ENCODE measurements around the gene METTL9.
"Not testable (repeated sequence)": the region's sequence is repeated elsewhere in the genome, so short reads cannot be mapped to it uniquely, and the experiment has no call there.

Gene METTL9

DNA sequence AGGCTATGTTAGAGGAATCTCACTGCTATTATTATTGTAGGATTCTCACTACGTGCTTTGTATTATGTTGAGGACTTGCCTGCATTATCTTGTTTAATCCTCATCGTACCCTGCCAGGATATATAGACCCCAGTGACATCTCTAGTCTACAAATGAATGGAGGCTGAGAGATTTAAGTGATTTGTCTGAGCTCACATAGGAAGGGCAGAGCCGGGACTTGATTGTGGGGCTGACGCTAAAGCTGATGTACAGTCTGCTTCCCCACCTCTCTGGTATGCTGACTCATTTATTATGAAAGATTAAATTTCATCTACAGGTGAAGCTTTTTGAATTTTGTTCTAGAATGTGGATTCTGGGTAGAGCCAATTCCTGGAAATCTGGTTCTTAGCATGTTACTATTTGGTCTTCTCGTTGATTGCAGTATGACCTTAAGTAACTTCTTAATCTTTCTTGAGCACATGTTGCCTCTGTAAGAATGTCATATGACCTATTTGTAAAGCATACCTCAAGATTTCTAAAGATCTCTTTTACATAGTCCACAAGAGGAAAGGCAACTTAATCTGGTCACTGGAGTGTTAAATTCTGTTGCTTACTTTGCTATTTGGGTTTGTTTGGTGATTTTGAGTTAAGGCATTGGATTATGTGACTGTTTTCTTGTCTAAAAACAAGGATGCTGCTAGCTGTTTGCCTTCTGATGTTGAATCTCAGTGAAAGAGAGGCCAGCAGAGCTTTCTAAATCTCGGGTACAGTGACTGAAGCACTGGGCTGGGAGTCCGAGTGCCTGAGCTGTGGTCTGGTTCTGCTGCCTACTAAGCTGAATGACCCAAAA is 12.4 kb downstream of the METTL9 start:
- DNase-seq: peak; percentile 27

- no peak for DNase-seq
Observed at GRCh38 chr16:21613361-21613760, 14.0 kb downstream of the METTL9 start.

DNA sequence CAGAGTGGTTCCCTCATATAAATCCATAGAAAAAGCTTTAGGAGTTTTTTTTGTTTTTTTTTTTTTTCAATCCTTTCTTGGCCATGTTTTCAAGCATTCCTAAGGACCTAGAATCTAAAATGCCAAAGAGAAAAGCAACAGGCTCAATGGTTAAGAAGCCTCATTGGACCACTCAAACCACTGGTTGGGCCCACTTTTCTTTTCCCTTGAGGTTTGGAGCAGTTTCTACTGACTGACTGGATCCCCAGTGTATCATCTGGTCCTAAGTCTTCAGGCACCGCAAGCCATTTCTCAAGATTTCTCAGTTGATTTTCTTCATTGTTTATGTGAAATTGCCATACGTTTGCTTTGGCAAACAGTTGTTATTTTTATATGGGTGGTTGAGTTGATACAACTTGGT is 14.4 kb downstream of the METTL9 start:
- no peak for DNase-seq

GRCh38 chr16:21614896-21615295 is 15.5 kb downstream of the METTL9 start:
- no peak for DNase-seq

- no peak for DNase-seq
Observed at GRCh38 chr16:21617607-21618006, 18.2 kb downstream of the METTL9 start.

DNA sequence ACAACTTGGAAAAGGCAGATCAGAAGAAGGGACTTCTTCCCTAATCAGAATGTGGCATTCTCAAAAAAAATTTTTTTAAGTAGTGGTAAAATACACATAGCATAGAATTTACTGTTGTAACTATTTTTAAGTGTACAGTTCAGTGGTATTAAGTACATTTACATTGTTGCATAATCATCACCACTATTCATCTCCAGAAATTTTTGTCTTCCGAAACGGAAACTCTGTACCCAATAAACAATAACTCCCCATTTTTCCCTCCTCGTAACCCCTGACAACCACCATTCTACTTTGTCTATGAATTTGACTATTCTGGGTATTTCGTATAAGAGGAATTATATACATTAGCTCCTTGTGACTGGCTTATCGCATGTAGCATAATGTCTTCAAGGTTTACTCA is 18.9 kb downstream of the METTL9 start:
- DNase-seq: no peak

DNA sequence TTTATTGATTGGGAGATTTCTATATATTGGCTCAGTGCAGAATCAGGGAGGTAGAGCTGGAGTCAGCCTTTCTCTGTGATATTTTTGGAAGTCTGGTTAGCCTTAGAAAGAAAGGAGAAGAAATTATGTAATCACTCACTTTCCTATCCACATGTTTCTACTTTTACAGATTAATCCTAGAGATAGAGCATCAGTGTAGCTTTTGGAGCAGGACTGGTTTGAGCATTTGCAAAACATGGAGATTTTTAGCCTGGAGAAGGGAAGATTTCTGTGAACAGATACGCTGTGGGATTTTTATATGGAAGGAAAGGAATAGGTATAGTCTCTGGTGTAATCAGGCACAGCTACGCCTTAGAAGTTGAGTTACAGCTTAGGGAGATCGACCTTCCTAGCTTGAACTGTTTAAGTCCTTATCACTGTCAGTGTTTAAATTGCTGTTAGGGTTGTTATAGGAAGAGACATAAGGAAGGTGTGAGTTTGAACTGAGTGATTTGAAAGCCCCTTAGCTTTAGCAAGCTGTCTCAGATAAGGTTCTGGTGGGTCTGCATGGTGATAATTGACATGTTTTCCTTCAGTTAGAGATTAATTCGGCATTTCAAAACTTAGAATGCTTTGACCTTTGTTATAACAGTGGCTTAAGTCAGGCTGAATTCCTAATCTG is 20.5 kb downstream of the METTL9 start:
- no peak for DNase-seq

DNA sequence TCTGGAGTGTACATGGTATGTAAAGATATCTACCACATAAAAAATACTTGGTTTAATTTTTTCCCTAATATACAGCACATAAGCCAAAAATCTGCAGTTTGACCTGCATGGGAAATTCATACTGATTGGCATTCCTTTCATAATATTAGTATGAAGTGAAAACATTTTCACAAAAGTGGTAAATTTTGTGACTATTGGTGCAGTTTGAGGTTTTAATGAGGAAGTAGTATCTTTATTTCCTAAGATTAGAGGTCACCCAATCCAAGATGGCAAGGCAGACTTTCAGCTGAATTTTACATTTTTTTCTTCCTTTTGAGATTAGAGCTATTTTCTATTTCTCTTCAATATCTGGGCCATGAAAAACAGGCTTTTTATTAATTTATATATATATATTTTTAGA is 21.2 kb downstream of the METTL9 start:
- DNase-seq: no peak

DNA sequence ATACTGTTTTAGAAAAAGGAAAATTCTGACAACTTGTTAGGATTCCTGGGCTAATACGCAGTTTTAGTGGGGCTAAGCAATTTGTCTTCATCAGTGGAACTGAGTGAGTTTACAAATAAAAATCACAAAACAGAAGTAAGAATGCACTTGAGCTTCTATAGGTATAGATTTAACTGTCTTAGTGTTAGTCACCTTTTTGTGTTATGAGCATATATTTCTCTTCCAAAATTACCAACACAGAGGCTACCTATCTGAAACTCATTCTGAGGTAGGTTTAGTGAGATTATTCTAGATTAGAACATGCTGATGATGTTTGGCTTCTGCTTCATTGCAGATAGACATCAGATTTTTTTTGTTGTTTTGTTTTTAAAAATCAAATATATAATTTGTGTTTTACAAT is 23.2 kb downstream of the METTL9 start:
- DNase-seq: no peak

DNA sequence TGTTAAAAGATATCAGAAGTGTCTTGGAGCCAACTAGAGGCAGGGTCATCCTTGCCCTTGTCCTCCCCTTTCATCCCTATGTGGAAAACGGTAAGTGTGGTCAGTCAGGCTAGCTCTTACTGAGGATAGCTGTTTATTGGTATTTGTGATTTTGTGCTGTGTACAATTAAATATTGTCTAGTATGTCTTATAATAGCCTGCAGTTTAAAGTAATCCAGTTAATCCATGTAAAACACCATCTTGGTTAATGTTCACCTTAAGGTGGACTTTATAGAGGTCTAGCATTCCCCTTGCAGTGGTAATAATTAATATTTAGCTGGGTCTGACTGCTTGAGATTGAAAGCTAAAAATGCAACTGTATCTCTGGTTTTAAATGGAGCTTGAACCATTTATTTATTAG is 25.6 kb downstream of the METTL9 start:
- DNase-seq: no peak

GRCh38 chr16:21626659-21627277 is 27.4 kb downstream of the METTL9 start:
- peak; percentile 97 for DNase-seq

GRCh38 chr16:21628121-21628726 is 28.8 kb downstream of the METTL9 start:
- no peak for DNase-seq

GRCh38 chr16:21628772-21629171 is 29.4 kb downstream of the METTL9 start:
- peak; percentile 84 for DNase-seq

DNA sequence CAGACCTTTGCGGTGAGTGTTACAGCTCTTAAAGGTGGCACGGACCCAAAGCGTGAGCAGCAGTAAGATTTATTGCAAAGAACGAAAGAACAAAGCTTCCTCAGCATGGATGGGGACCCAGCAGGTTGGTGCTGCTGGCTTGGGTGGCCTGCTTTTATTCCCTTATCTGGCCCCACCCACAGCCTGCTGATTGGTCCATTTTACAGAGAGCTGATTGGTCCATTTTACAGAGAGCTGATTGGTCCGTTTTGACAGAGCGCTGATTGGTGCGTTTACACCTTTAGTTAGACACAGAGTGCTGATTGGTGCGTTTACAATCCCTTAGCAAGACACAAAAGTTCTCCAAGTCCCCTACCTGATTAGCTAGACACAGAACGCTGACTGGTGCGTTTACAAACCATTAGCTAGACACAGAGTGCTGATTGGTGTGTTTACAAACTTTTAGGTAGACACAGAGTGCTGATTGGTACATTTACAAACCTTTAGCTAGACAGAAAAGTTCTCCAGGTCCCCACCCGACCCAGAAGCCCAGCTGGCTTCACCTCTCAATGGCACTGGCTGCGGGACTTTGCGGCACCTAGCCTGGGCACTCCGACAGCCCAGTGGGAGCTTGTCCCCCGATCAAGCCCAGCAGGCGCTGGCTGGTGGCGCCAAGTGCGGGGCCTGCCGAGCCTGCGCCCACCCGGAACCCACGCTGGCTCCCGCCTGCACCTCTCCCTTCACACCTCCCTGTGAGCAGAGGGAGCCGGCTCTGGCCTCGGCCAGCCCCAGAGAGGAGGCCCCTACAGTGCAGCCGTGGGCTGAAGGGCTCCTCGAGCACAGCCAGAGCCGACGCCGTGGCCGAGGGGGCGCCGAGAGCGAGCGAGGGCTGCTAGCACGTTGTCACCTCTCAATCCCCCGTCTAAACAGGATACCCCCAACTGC is 30.5 kb downstream of the METTL9 start:
- not testable (repeated sequence) for DNase-seq

GRCh38 chr16:21630866-21631265 is 31.5 kb downstream of the METTL9 start:
- DNase-seq: not testable (repeated sequence)

DNA sequence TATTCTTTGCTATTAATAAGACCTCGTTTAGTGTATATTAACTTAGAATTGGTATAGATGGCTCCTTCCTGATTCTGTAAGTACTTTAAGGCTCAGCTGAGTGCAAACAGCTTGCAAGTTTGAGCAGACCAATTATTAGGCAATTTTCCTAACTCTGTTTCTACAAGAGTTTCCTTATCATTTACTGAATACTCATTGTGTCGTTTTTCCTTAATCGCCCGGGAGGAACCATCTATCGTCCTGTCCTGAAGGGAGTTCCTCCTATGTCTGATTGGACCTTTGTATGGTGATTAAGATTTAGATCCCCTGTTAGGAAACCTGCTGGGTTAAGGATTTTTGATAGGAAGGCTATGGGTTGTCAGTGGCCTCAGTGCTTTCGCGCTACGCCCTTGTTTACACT is 32.0 kb downstream of the METTL9 start:
- not testable (repeated sequence) for DNase-seq

DNA sequence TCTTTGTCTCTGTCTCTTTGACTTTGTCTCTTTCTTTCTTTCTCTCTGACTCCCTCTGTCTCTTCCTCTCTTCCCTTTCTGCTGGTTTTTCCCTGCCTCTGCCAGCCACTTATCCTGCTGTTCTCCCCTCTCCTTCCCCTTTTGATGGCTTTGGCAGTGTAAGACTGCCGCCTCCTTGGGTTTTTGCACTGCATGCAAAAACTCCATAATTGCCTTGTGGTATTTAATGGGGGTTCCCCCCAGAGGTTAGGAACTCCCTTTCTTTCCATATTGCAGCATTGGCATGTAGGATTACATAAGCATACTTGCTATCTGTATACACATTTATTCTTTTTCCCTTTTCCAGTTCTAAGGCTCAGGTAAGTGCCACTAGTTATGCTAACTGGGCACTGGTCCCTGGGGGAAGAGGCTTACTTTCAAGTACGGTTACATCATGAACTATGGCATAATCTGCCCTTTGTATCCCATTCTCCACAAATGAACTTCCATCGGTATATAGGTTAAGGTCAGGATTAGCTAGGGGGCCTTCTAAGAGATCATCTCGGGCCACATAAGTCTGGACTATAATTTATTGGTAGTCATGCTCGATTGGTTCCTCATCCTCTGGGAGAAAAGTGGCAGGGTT is 32.7 kb downstream of the METTL9 start:
- not testable (repeated sequence) for DNase-seq

DNA sequence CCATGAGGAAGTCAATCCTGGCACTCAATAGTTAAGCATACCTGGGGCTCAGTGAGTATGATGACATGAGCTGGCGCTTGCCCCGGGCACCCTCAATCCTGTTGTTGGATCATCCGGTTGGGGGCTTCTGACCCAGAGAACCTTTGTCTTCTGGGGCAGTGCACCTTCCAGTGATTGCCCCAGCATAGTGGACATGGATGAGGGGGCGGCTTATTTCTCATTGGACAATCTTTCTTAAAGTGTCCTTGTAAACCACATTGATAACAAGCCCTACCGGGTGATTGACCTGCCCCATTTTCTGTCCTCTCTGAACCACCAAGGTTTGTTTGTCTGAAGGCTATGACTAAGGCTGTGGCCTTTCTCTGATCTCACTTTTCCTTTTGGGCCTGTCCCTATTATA is 34.8 kb downstream of the METTL9 start:
- DNase-seq: no peak

DNA sequence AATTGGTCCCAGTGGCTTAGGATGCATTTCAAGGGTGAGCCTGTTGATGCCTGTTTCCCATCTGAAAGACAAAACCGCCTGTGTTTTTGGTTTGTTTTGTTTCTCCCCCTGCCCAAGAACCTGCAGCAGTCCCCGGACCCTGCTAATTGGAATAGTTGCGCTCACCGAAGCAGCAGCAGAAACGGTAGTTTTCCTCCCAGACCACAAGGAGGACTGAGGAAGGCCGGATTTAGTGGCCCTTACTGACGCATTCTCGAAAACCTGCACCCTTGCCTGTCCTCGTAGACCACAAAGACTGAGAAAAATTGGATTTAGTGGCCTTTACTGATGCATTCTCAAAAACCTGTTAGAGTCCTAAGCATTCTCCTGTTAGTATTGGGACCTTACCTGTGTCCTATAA is 36.3 kb downstream of the METTL9 start:
- not testable (repeated sequence) for DNase-seq

DNA sequence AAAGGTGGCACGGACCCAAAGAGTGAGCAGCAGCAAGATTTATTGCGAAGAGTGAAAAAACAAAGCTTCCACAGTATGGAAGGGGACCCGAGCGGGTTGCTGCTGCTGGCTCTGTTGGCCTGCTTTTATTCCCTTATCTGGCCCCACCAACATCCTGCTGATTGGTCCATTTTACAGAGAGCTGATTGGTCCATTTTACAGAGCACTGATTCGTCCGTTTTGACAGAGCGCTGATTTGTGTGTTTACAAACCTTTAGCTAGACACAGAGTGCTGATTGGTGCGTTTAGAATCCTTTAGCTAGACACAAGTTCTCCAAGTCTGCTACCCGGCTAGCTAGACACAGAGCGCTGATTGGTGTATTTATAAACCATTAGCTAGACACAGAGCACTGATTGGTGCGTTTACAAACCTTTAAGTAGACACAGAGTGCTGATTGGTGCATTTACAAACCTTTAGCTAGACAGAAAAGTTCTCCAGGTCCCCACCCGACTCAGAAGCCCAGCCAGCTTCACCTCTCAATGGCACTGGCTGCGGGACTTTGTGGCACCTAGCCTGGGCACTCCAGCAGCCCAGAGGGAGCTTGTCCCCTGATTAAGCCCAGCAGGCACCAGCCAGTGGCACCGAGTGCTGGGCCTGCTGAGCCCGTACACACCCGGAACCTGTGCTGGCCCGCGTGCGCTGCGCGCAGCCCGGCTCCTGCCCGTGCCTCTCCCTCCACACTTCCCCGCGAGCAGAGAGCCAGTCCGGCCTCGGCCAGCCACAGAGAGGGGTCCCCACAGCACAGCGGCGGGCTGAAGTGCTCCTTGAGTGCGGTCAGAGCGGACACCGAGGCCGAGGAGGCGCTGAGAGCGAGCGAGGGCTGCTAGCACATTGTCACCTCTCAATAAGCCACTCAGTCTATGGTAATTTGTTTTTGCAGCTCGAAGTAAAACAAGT is 37.9 kb downstream of the METTL9 start:
- DNase-seq: no peak

DNA sequence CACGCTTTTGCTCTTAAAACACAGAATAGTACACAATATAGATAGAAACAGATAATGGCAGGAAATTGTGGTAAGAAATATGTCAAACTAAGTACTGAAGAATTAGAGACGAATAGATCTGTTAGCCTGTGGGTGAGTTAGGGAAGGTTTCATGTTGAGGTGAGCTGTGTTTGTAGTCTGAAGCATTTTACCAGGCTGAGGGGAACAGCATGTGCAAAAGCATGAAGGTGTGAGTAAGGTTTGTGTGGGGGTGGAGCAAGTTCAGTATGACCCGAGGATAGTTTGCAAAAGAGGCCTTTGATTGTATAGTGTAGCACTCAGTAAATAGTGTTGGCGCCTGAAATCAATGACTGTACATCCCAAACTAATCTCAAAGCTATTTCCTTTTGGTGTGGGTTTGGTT is 39.2 kb downstream of the METTL9 start:
- peak; percentile 86 for DNase-seq

Data from HCEC 1CT (cell line).